GM12878 (cell line): ENCODE measurements around the gene CNN1. TPM values are rescaled to one million over a fixed set of nuclear protein-coding genes. Genes with fewer than 3 reads are reported as not detected.

Experiments used
- CBFB ChIP-seq: IDR thresholded peaks from 2 replicates; pipeline ENCODE4 v1.6.1; 2016; ENCODE audit warnings: antibody characterized with exemption, low read depth
- CBX3 ChIP-seq: fragments of 200-600 bp; sonication (generic); IDR thresholded peaks from 2 replicates; pipeline ENCODE4 v1.6.1; 2016; ENCODE audit warnings: low read depth, borderline replicate concordance
- CEBPB ChIP-seq, 2 experiments: fragments of 150-350 bp in 1 of 2; IDR thresholded peaks; 2 replicates each; pipeline ENCODE4 v1.6.1; 2012 to 2014; ENCODE audit warnings: low read depth in 2 of 2, low read length in 2 of 2, borderline replicate concordance in 1 of 2, inconsistent platforms in 1 of 2
- HDAC2 ChIP-seq: fragments of 200-600 bp; sonication (generic); IDR thresholded peaks from 2 replicates; pipeline ENCODE4 v1.6.1; 2017
- IKZF2 ChIP-seq, 2 experiments: fragments of 450-650 bp; IDR thresholded peaks; 2 replicates each; pipeline ENCODE4 v1.6.1; 2017; ENCODE audit warnings: mild to moderate bottlenecking in 2 of 2, moderate library complexity in 2 of 2
- POU2F2 ChIP-seq: IDR thresholded peaks from 3 replicates; pipeline ENCODE4 v1.6.1; 2011; ENCODE audit warnings: low read depth, mild to moderate bottlenecking, low read length, borderline replicate concordance
- SUPT20H ChIP-seq: IDR thresholded peaks from 2 replicates; pipeline ENCODE4 v1.6.1; 2011; ENCODE audit warnings: low read depth, mild to moderate bottlenecking, low read length, moderate library complexity, borderline replicate concordance; ENCODE audit not compliant: control insufficient read depth
- polyA plus RNA-seq, 11 experiments: library from polyadenylated mRNA; depleted of rRNA in 4 of 11; unstranded in 6 of 11; stranded (reverse) in 5 of 11; fragments of >200 nt; fragmentation: Nextera tagmentation in 4 of 11; fragmentation: Illumina TruSeq in 1 of 11; extraction: Ambion mirVana in 4 of 11; extraction: Trizol in 1 of 11; gene quantifications; 1 replicate in 1 of 11; 2 replicates in 10 of 11; pipeline versions ENCODE4 v1.2.1 to v1.2.3, GENCODE V29; 2011 to 2016; ENCODE audit warnings: inconsistent platforms in 2 of 11, missing spikeins in 2 of 11, low read depth in 1 of 11
- total RNA-seq, 4 experiments: library from RNA; depleted of rRNA in 3 of 4; stranded (reverse); fragments of >200 nt in 3 of 4; fragmentation: Illumina TruSeq in 1 of 4; extraction: Trizol in 1 of 4; gene quantifications; 2 replicates each; pipeline versions ENCODE4 v1.2.1 to v1.2.3, GENCODE V29; 2013 to 2021
- TF ChIP-seq, protein P1 (sequence below): fragments of 450-650 bp; IDR thresholded peaks from 2 replicates; pipeline ENCODE4 v1.6.1; 2016; ENCODE audit warnings: mild to moderate bottlenecking
- TF ChIP-seq, protein P2 (sequence below): fragments of 450-650 bp; IDR thresholded peaks from 2 replicates; pipeline ENCODE4 v1.6.1; 2017; ENCODE audit warnings: mild to moderate bottlenecking, moderate library complexity
- TF ChIP-seq, protein P3 (sequence below): IDR thresholded peaks from 2 replicates; pipeline ENCODE4 v1.6.1; 2012; ENCODE audit warnings: mild to moderate bottlenecking, low read depth, low read length
- TF ChIP-seq, protein P4 (sequence below): IDR thresholded peaks from 2 replicates; pipeline ENCODE4 v1.6.1; 2011; ENCODE audit warnings: borderline replicate concordance, low read depth, mild to moderate bottlenecking, moderate library complexity, mixed read lengths, low read length; ENCODE audit not compliant: insufficient read depth; ENCODE audit errors: extremely low read length
- TF ChIP-seq, protein P5 (sequence below): fragments of 450-650 bp; IDR thresholded peaks from 2 replicates; pipeline ENCODE4 v1.6.1; 2017; ENCODE audit warnings: mild to moderate bottlenecking, moderate library complexity

CNN1 gene
- total and polyA plus RNA-seq, 10 of the 15 experiments (the other 5 are each of a cell fraction or from before 2014, with no cell fraction given), result 0.03 to 0.58 (median 0.22) TPM; not detected in 1

DNA sequence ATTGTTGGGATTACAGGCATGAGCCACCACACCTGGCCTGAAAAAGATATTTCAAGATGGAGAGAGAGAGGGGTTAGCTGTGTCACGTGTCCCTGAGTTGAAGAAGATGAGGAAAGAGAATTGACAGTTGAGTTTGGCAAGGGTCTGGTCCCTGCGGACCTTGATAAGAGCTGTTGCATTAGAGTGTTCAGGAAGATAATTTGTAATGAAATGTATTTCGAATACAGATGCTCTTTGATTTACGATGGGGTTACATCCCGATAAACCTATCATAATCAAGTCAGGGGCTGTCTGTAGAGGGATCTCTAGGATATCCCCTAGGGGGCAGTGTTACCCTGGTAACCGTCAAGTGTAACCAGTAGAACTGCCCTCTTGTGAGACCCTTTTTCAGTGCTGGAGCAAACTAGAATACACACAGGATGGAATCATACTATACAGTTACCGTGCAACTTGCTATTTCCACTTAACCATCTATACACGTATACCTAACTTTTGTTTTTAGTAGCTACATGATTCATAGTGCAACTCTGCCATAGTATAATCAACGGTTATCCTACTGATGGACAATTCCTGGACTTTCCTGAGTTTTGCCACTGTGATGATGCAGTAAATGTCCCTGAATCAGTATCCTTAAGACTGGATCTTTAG lies 21.9 kb downstream of the CNN1 start (continued):
- peak; percentile 67 to 74; a peak in 3 of 4 replicates for TF ChIP-seq IKZF2 (IDR thresholded peaks at IDR 0.05)
- TF ChIP-seq, protein P1, sequence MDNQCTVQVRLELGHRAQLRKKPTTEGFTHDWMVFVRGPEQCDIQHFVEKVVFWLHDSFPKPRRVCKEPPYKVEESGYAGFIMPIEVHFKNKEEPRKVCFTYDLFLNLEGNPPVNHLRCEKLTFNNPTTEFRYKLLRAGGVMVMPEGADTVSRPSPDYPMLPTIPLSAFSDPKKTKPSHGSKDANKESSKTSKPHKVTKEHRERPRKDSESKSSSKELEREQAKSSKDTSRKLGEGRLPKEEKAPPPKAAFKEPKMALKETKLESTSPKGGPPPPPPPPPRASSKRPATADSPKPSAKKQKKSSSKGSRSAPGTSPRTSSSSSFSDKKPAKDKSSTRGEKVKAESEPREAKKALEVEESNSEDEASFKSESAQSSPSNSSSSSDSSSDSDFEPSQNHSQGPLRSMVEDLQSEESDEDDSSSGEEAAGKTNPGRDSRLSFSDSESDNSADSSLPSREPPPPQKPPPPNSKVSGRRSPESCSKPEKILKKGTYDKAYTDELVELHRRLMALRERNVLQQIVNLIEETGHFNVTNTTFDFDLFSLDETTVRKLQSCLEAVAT, result no peak
- no peak for TF ChIP-seq HDAC2
- TF ChIP-seq CEBPB (IDR thresholded peaks at IDR 0.05; ENCODE audit: borderline replicate concordance in 1 of 2, low read depth in 2 of 2, low read length in 2 of 2), result no peak
- no peak for TF ChIP-seq SUPT20H
- no peak for TF ChIP-seq CBFB
- no peak for TF ChIP-seq CBX3
- TF ChIP-seq, protein P2, sequence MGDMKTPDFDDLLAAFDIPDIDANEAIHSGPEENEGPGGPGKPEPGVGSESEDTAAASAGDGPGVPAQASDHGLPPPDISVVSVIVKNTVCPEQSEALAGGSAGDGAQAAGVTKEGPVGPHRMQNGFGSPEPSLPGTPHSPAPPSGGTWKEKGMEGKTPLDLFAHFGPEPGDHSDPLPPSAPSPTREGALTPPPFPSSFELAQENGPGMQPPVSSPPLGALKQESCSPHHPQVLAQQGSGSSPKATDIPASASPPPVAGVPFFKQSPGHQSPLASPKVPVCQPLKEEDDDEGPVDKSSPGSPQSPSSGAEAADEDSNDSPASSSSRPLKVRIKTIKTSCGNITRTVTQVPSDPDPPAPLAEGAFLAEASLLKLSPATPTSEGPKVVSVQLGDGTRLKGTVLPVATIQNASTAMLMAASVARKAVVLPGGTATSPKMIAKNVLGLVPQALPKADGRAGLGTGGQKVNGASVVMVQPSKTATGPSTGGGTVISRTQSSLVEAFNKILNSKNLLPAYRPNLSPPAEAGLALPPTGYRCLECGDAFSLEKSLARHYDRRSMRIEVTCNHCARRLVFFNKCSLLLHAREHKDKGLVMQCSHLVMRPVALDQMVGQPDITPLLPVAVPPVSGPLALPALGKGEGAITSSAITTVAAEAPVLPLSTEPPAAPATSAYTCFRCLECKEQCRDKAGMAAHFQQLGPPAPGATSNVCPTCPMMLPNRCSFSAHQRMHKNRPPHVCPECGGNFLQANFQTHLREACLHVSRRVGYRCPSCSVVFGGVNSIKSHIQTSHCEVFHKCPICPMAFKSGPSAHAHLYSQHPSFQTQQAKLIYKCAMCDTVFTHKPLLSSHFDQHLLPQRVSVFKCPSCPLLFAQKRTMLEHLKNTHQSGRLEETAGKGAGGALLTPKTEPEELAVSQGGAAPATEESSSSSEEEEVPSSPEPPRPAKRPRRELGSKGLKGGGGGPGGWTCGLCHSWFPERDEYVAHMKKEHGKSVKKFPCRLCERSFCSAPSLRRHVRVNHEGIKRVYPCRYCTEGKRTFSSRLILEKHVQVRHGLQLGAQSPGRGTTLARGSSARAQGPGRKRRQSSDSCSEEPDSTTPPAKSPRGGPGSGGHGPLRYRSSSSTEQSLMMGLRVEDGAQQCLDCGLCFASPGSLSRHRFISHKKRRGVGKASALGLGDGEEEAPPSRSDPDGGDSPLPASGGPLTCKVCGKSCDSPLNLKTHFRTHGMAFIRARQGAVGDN, result peak; percentile 27; the same call in 1 of the 2 replicates
- TF ChIP-seq, protein P3, sequence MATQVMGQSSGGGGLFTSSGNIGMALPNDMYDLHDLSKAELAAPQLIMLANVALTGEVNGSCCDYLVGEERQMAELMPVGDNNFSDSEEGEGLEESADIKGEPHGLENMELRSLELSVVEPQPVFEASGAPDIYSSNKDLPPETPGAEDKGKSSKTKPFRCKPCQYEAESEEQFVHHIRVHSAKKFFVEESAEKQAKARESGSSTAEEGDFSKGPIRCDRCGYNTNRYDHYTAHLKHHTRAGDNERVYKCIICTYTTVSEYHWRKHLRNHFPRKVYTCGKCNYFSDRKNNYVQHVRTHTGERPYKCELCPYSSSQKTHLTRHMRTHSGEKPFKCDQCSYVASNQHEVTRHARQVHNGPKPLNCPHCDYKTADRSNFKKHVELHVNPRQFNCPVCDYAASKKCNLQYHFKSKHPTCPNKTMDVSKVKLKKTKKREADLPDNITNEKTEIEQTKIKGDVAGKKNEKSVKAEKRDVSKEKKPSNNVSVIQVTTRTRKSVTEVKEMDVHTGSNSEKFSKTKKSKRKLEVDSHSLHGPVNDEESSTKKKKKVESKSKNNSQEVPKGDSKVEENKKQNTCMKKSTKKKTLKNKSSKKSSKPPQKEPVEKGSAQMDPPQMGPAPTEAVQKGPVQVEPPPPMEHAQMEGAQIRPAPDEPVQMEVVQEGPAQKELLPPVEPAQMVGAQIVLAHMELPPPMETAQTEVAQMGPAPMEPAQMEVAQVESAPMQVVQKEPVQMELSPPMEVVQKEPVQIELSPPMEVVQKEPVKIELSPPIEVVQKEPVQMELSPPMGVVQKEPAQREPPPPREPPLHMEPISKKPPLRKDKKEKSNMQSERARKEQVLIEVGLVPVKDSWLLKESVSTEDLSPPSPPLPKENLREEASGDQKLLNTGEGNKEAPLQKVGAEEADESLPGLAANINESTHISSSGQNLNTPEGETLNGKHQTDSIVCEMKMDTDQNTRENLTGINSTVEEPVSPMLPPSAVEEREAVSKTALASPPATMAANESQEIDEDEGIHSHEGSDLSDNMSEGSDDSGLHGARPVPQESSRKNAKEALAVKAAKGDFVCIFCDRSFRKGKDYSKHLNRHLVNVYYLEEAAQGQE, result no peak
- TF ChIP-seq, protein P4, sequence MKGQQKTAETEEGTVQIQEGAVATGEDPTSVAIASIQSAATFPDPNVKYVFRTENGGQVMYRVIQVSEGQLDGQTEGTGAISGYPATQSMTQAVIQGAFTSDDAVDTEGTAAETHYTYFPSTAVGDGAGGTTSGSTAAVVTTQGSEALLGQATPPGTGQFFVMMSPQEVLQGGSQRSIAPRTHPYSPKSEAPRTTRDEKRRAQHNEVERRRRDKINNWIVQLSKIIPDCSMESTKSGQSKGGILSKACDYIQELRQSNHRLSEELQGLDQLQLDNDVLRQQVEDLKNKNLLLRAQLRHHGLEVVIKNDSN, result no peak
- TF ChIP-seq POU2F2, result no peak
- TF ChIP-seq, protein P5, sequence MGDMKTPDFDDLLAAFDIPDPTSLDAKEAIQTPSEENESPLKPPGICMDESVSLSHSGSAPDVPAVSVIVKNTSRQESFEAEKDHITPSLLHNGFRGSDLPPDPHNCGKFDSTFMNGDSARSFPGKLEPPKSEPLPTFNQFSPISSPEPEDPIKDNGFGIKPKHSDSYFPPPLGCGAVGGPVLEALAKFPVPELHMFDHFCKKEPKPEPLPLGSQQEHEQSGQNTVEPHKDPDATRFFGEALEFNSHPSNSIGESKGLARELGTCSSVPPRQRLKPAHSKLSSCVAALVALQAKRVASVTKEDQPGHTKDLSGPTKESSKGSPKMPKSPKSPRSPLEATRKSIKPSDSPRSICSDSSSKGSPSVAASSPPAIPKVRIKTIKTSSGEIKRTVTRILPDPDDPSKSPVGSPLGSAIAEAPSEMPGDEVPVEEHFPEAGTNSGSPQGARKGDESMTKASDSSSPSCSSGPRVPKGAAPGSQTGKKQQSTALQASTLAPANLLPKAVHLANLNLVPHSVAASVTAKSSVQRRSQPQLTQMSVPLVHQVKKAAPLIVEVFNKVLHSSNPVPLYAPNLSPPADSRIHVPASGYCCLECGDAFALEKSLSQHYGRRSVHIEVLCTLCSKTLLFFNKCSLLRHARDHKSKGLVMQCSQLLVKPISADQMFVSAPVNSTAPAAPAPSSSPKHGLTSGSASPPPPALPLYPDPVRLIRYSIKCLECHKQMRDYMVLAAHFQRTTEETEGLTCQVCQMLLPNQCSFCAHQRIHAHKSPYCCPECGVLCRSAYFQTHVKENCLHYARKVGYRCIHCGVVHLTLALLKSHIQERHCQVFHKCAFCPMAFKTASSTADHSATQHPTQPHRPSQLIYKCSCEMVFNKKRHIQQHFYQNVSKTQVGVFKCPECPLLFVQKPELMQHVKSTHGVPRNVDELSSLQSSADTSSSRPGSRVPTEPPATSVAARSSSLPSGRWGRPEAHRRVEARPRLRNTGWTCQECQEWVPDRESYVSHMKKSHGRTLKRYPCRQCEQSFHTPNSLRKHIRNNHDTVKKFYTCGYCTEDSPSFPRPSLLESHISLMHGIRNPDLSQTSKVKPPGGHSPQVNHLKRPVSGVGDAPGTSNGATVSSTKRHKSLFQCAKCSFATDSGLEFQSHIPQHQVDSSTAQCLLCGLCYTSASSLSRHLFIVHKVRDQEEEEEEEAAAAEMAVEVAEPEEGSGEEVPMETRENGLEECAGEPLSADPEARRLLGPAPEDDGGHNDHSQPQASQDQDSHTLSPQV, result peak; percentile 67; the same call in 1 of the 2 replicates
